HG03039 (cell line): Measurements from ENCODE around the gene STAT3.
A peak's percentile ranks its signal among the peaks of the same experiment; 100 is the strongest.

Source experiments
- ATAC-seq: cut with Tn5 transposase; IDR thresholded peaks from one replicate; pipeline ENCODE4 v1.9.1; 2021; ENCODE audit warnings: mild to moderate bottlenecking, moderate library complexity; ENCODE audit not compliant: unreplicated experiment

STAT3 gene

GRCh38 chr17:42354956-42355843 is 33.0 kb downstream of the STAT3 start:
- ATAC-seq = no peak

GRCh38 chr17:42348104-42348503 is 40.1 kb downstream of the STAT3 start:
- ATAC-seq = no peak

- no peak for ATAC-seq
These were observed 40.6 kb downstream of the STAT3 start for GRCh38 chr17:42347606-42348005.

DNA sequence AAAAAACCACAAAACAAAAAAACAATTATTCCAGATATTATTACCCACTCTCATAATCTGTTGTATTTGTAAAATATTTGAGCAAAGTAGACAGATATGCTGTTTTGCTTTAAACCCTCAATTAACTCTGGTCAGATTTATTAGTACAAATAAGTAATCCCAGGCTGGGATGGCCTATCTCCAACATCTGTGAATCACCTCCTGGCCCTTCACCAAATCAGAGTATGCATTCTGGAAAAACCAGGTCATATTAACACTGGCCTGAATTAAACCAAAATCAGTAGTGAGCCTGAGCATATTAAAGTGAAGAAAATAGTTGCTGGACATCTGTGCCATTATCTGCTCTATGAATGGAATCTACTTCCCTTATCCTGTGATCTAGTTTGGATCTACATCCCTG is 41.0 kb downstream of the STAT3 start:
- no peak for ATAC-seq

- ATAC-seq = no peak
These were observed 41.8 kb downstream of the STAT3 start for GRCh38 chr17:42346481-42346880.

GRCh38 chr17:42345396-42346073 is 42.7 kb downstream of the STAT3 start:
- no peak for ATAC-seq

DNA sequence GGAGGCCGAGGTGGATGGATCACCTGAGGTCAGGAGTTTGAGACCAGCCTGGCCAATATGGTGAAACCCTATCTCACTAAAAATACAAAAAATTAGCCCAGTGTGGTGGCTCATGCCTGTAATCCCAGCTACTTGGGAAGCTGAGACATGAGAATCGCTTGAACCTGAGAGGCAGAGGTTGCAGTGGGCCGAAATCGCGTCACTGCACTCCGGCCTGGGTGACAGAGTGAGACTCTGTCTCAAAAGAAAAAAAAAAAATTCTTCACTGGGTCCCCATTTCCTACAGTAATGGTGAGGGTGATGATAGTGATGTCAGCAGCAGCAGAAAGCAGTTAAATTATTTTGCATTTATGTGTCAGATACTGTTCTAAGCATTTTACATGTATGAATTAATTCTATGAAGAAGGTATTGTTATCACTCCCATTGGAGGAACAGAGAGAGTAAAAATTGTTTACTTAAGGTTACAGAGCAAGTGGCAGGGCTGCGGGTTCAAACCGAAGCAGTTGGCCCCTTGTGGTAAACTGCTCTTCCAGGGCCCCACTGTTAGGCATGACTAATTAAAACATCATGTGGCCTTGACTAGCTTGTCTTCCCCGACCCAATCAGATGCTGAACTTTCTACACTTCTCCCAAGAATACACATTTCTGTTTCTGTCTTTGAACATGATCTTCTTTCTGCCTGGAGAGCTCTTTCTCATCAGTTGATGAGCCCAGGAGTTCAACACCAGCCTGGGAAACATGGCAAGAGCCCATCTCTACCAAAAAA is 45.8 kb downstream of the STAT3 start:
- ATAC-seq = no peak

DNA sequence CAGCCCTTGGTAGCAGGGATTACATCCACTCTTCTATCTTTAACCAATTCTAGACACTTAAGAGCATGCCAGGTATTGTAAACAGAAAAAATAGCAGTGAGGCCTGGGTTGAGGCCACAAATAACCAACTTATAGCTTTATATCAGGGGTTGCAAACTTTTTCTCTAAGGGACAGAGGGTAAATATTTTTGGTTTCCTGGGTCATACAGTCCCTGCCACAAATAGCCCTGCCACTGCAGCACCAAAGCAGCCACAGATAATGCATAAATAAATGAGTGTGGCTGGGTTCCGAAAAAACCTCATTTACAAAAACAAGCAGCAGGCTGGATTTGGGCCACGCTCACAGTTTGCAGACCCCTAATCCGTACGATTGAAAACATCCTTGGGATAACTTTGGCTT is 46.7 kb downstream of the STAT3 start:
- ATAC-seq = no peak

- no peak for ATAC-seq
These were observed 47.5 kb downstream of the STAT3 start for GRCh38 chr17:42340691-42341127.

DNA sequence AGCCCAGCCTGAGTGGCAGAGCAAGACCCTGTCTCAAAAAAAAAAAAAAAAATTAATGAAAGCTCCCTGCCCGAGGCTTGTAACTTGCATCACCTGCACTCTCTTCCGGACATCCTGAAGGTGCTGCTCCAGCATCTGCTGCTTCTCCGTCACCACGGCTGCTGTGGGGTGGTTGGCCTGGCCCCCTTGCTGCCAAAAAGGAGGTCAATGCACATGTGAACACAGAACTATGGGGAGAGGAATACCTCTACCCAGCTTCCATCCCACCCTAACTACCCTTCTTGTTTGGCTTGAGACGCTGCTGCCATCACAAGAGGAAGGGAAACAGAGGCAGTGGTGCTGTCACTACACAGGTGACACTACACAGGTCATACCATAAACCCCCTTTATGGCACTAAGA is 49.0 kb downstream of the STAT3 start:
- no peak for ATAC-seq

DNA sequence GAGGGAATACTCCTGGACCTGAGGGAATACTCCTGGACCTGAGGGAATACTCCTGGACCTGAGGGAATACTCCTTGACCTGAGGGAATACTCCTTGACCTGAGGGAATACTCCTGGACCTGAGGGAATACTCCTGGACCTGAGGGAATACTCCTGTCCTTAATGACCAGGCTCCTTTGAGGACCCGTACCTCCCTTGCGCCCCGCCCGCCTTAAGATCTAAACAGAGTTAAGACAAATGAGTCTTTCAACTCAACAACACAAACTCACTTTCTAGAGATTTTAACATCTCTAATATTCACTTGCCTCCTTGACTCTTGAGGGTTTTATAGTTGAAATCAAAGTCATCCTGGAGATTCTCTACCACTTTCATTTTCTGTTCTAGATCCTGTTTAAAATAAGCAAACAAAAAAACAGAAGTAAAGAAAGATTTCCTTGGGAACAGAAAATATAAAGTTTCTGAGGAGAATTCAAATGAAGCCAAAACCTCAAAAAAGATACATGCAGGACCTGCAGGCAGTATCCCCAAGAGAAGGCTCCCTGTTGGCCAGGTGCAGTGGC is 49.7 kb downstream of the STAT3 start:
- no peak for ATAC-seq

DNA sequence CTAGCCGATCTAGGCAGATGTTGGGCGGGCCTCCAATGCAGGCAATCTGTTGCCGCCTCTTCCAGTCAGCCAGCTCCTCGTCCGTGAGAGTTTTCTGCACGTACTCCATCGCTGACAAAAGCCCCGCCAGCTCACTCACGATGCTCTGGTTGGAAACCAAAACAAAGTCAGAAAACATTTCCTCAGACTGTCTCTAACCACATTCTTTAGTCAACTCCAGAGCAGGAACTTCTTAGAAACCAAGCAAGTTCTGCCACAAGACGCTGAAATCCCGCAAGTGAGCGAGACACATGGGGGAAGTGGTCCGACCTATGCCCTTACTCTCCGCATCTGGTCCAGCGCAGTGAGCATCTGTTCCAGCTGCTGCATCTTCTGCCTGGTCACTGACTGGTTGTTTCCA is 50.8 kb downstream of the STAT3 start:
- ATAC-seq = no peak

DNA sequence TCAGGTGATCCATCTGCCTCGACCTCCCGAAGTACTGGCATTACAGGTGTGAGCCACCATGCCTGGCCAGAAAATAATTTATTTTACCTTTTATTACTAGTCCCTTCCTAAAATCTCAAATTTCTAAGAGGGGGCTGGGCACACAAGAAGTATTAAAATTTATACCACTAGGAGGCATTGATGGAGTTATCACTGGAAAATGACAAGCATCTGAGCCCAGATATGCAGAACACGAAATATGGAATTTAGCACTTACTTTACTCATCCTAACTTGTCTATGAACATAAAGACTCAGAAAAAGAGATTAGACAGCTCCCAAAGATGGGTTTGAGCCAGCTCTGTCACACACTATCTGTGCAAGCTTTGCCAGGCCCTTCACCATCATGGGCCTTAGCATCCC is 53.6 kb downstream of the STAT3 start:
- ATAC-seq = no peak

DNA sequence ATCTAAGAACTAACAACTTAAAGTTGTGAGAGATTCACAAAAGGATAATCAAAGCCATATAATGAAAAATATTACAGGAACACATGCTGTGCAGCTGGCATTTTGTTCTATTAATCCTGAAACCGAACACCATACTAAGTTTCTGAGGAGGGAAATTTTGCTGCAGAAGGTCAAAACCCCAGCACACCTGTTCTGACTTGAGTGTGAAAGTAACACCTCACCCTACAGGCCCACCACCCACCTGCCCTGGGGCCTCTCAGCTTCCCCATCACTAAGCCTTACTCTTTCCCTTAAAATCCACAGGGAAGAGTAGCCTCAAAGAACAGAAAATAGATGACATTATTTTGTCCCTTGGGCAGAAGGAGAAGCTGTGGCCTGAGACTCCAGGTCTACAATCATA is 55.2 kb downstream of the STAT3 start:
- no peak for ATAC-seq

GRCh38 chr17:42329025-42329976 is 58.9 kb downstream of the STAT3 start:
- ATAC-seq = no peak

- no peak for ATAC-seq
These were observed 63.2 kb downstream of the STAT3 start for GRCh38 chr17:42325026-42325425.

DNA sequence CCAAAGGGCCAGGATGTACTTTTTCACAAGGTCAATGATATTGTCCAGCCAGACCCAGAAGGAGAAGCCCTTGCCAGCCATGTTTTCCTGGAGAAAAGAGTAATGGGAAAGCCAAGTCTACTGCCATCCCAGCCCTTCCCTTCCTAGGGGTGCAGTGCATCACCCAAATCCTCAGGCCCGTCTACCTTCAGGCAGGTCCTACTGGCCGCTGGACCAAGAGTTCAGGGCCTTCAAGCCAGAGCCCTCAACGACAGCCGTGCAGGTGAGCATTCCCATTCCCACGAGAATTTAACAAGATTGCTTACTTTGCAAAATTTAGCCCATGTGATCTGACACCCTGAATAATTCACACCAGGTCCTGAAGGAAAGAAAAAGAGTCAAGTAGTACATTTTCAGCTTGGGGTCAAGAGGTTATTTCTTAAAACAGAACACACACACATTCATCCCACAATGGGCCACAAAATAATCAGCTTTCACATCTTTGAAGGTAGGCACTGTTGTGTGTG is 64.9 kb downstream of the STAT3 start:
- no peak for ATAC-seq

- ATAC-seq = peak; percentile 69
These were observed 65.6 kb downstream of the STAT3 start for GRCh38 chr17:42322382-42323267.

DNA sequence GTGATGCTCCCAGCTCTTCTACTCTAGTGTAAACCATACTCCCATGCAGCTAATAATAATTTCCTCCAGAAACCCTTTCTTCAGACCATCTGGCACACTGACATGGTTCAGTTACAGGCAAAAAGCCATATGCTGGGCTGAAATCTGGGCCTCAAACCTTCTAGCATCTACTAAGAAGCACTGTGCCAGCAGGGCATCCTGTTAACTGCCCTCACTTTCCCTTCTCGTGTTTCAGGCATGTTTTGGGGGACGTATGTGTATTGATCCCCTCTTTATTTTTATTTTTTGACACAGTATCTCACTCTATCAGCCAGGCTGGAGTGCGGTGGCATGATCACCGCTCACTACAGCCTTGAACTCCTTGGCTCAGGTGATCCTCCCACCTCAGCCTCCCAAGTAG is 66.7 kb downstream of the STAT3 start:
- ATAC-seq = no peak
